DOHH2 (cell line): Measurements from ENCODE around the gene PKD2.

Experiments
- H3F3A ChIP-seq: fragments of 200-600 bp; sonication (generic), shearing (Covaris generic); 2 replicates; pipeline ENCODE4 v1.6.0; 2016; ENCODE audit warnings: antibody characterized with exemption, mild to moderate bottlenecking; ENCODE audit not compliant: control insufficient read depth, insufficient read depth
- H3K27ac ChIP-seq: fragments of 200-600 bp; sonication (generic); 2 replicates; pipeline ENCODE4 v1.5.1; 2014; ENCODE audit warnings: low read depth, mild to moderate bottlenecking, low read length, moderate library complexity
- H3K27me3 ChIP-seq: fragments of 200-600 bp; sonication (generic); 2 replicates; pipeline ENCODE4 v1.6.1; 2014; ENCODE audit warnings: mild to moderate bottlenecking, low read length, mixed read lengths; ENCODE audit not compliant: control insufficient read depth
- H3K36me3 ChIP-seq: fragments of 200-600 bp; sonication (generic); 2 replicates; pipeline ENCODE4 v1.6.1; 2014; ENCODE audit warnings: mild to moderate bottlenecking, low read length, moderate library complexity, mixed read lengths; ENCODE audit not compliant: control insufficient read depth
- H3K4me1 ChIP-seq: fragments of 200-600 bp; sonication (generic); 2 replicates; pipeline ENCODE4 v1.6.1; 2014; ENCODE audit warnings: mild to moderate bottlenecking, low read length, mixed read lengths; ENCODE audit not compliant: control insufficient read depth
- H3K4me2 ChIP-seq: fragments of 200-600 bp; sonication (generic); 2 replicates; pipeline ENCODE4 v1.6.0; 2014; ENCODE audit warnings: mild to moderate bottlenecking, low read length, moderate library complexity
- H3K4me3 ChIP-seq: fragments of 200-600 bp; sonication (generic); 2 replicates; pipeline ENCODE4 v1.5.1; 2014; ENCODE audit warnings: mild to moderate bottlenecking, low read length, mixed read lengths
- H3K79me2 ChIP-seq: fragments of 200-600 bp; sonication (generic); 2 replicates; pipeline ENCODE4 v1.6.1; 2014; ENCODE audit warnings: mild to moderate bottlenecking, low read length, mixed read lengths; ENCODE audit not compliant: control insufficient read depth
- H3K9me2 ChIP-seq: fragments of 200-600 bp; sonication (generic); replicated peaks from 2 replicates; pipeline ENCODE4 v1.6.1; 2014; ENCODE audit warnings: mild to moderate bottlenecking, low read length, mixed read lengths; ENCODE audit not compliant: control insufficient read depth
- H3K9me3 ChIP-seq: fragments of 200-600 bp; sonication (generic); 2 replicates; pipeline ENCODE4 v1.6.1; 2014; ENCODE audit warnings: antibody characterized with exemption, low read length, mixed read lengths; ENCODE audit not compliant: control insufficient read depth, insufficient read depth
- H4K20me1 ChIP-seq: fragments of 200-600 bp; sonication (generic); 2 replicates; pipeline ENCODE4 v1.6.0; 2014; ENCODE audit warnings: low read depth, mild to moderate bottlenecking, antibody characterized with exemption, low read length, moderate library complexity; ENCODE audit not compliant: control insufficient read depth, insufficient read depth
- CTCF ChIP-seq: fragments of 200-600 bp; sonication (generic); IDR thresholded peaks from one replicate; pipeline ENCODE4 v1.5.1; 2014; ENCODE audit warnings: antibody characterized with exemption, mild to moderate bottlenecking, low read depth, low read length; ENCODE audit not compliant: poor library complexity, severe bottlenecking
- EZH2phosphoT487 ChIP-seq: fragments of 200-600 bp; sonication (generic); IDR thresholded peaks from 2 replicates; pipeline ENCODE4 v1.6.1; 2017; ENCODE audit warnings: borderline replicate concordance, mild to moderate bottlenecking, antibody characterized with exemption, low read length, moderate library complexity, mixed read lengths

The PKD2 gene

GRCh38 chr4:88005076-88005475 is 2.4 kb upstream of the PKD2 start:
- H4K20me1 ChIP-seq, result peaks cover 5% of the 10 kb centered on the region; the same call in 1 of the 2 replicates
- TF ChIP-seq CTCF, result no peak
- no peak for TF ChIP-seq EZH2phosphoT487
- peaks cover 5% of the 10 kb centered on the region; the same call in 1 of the 2 replicates for H3K36me3 ChIP-seq
- H3K27ac ChIP-seq, result no peak overlapping the region
- H3K4me1 ChIP-seq, result peaks cover 13% of the 10 kb centered on the region; the same call in 1 of the 2 replicates
- no peaks in the 10 kb centered on the region for H3K9me2 ChIP-seq
- no peak overlapping the region for H3K4me3 ChIP-seq
- no peaks in the 10 kb centered on the region for H3K9me3 ChIP-seq
- peaks cover 24% of the 10 kb centered on the region for H3K79me2 ChIP-seq
- peaks cover 4% of the 10 kb centered on the region; the same call in 1 of the 2 replicates for H3K27me3 ChIP-seq
- H3F3A ChIP-seq, result peaks cover 5% of the 10 kb centered on the region; the same call in 1 of the 2 replicates
- no peak overlapping the region for H3K4me2 ChIP-seq

- TF ChIP-seq CTCF (no peak), EZH2phosphoT487 (no peak)
- Histone ChIP-seq H4K20me1 (peaks cover 5% of the 10 kb centered on the region; the same call in 1 of the 2 replicates), H3K9me3 (no peaks in the 10 kb centered on the region), H3K4me1 (peaks cover 21% of the 10 kb centered on the region), H3K27me3 (peaks cover 4% of the 10 kb centered on the region; the same call in 1 of the 2 replicates), H3K4me3 (no peak overlapping the region), H3K36me3 (peaks cover 5% of the 10 kb centered on the region; the same call in 1 of the 2 replicates), H3K27ac (no peak overlapping the region), H3F3A (peaks cover 5% of the 10 kb centered on the region; the same call in 1 of the 2 replicates), H3K79me2 (peaks cover 32% of the 10 kb centered on the region), H3K9me2 (no peaks in the 10 kb centered on the region), H3K4me2 (no peak overlapping the region)
Observed at GRCh38 chr4:88005946-88006345, 1.5 kb upstream of the PKD2 start.

GRCh38 chr4:88006956-88007303 is 505 bp upstream of the PKD2 start:
- no peak overlapping the region for H3K27ac ChIP-seq
- H3K27me3 ChIP-seq, result peaks cover 4% of the 10 kb centered on the region; the same call in 1 of the 2 replicates
- peak overlapping the region; percentile 70 for H3K4me2 ChIP-seq

More at GRCh38 chr4:88006956-88007303, 505 bp upstream of the PKD2 start:
- Histone ChIP-seq H4K20me1 (peaks cover 5% of the 10 kb centered on the region; the same call in 1 of the 2 replicates), H3K9me2 (no peaks in the 10 kb centered on the region), H3K9me3 (no peaks in the 10 kb centered on the region), H3K4me3 (peak overlapping the region; percentile 82), H3K4me1 (peaks cover 30% of the 10 kb centered on the region), H3K79me2 (peaks cover 42% of the 10 kb centered on the region), H3F3A (peaks cover 5% of the 10 kb centered on the region; the same call in 1 of the 2 replicates), H3K36me3 (peaks cover 5% of the 10 kb centered on the region)
- TF ChIP-seq CTCF (no peak), EZH2phosphoT487 (no peak)
